ENCODE measurements around the gene BRINP3.

Gene BRINP3

DNA sequence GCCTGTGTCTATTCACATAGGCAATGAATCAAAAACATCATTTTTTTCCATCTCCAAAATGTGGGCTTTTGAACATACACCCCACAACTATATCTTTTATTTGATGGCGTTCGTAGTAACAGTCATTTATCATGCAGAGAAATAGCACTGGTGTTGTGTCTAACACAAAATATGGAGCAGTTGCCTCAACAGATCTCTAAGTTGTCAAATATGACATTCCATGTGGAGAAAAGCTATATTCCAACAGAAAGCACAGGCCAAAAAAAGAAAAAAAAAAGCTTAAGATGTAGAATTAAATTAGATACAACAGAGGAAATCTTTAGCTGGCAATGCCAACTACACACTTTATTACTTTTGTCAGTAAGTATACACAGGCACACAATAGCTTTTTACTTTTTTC lies 411.7 kb downstream of the BRINP3 start:
- DNase-seq (ENCODE audit: low read depth), result no peak
- no peak overlapping the region for H3K4me3 ChIP-seq (ENCODE audit: low read depth, low read length)
- TF ChIP-seq, protein P1, sequence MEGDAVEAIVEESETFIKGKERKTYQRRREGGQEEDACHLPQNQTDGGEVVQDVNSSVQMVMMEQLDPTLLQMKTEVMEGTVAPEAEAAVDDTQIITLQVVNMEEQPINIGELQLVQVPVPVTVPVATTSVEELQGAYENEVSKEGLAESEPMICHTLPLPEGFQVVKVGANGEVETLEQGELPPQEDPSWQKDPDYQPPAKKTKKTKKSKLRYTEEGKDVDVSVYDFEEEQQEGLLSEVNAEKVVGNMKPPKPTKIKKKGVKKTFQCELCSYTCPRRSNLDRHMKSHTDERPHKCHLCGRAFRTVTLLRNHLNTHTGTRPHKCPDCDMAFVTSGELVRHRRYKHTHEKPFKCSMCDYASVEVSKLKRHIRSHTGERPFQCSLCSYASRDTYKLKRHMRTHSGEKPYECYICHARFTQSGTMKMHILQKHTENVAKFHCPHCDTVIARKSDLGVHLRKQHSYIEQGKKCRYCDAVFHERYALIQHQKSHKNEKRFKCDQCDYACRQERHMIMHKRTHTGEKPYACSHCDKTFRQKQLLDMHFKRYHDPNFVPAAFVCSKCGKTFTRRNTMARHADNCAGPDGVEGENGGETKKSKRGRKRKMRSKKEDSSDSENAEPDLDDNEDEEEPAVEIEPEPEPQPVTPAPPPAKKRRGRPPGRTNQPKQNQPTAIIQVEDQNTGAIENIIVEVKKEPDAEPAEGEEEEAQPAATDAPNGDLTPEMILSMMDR (IDR thresholded peaks at IDR 0.05; ENCODE audit: low read depth, low read length, missing control alignments), result no peak

DNA sequence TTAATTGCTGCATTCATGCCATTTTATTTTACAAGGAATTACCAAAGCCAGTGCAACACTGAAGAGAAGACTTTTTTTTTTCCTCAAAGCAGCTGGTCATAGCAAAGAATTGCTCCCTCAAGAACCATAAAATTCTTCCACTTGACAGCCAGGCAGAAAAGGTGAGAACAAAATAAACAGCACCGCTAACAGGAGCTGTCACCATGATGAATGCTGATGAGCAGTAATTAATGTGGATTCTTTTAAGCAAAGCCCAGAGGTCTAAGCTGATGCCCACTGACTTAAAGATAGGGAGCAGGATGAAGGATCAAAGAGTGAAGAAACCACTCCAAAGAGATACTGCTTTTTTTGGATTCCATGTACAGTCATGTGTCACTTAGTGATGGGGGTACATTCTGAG lies 428.4 kb downstream of the BRINP3 start:
- DNase-seq (ENCODE audit: low read depth), result no peak
- TF ChIP-seq, protein P1 (IDR thresholded peaks at IDR 0.05; ENCODE audit: low read depth, low read length, missing control alignments), result no peak

More for the DNA sequence above, 428.4 kb downstream of the BRINP3 start:
- no peak overlapping the region for H3K4me3 ChIP-seq (ENCODE audit: low read depth, low read length)

All from GM12864 (cell line).